Fibroblast of lung (primary cell): ENCODE data around the gene WDR43.

Experiments
- CTCF ChIP-seq, 2 donors: IDR thresholded peaks in 1 of 2; conservative IDR thresholded peaks in 1 of 2; 1 replicate in 1 of 2; 2 replicates in 1 of 2; pipeline ENCODE4 v1.5.1; 2011 to 2012; ENCODE audit warnings: low read length in 2 of 2, control low read depth in 1 of 2, inconsistent platforms in 1 of 2, low read depth in 1 of 2, mild to moderate bottlenecking in 1 of 2
- EZH2 ChIP-seq: IDR thresholded peaks from 2 replicates; pipeline ENCODE4 v1.5.1; 2012; ENCODE audit warnings: low read length, control low read depth, mild to moderate bottlenecking; ENCODE audit errors: missing control alignments

GRCh38 chr2:28977176-28977875 is 82.9 kb downstream of the WDR43 start:
- TF ChIP-seq CTCF (conservative IDR thresholded peaks at IDR 0.05 in 1 of 2, IDR thresholded peaks at IDR 0.05 in 1 of 2; ENCODE audit: low read depth in 1 of 2, low read length in 2 of 2) (no peak), EZH2 (no peak)
